ENCODE measurements around the gene LOXL3.

DNA sequence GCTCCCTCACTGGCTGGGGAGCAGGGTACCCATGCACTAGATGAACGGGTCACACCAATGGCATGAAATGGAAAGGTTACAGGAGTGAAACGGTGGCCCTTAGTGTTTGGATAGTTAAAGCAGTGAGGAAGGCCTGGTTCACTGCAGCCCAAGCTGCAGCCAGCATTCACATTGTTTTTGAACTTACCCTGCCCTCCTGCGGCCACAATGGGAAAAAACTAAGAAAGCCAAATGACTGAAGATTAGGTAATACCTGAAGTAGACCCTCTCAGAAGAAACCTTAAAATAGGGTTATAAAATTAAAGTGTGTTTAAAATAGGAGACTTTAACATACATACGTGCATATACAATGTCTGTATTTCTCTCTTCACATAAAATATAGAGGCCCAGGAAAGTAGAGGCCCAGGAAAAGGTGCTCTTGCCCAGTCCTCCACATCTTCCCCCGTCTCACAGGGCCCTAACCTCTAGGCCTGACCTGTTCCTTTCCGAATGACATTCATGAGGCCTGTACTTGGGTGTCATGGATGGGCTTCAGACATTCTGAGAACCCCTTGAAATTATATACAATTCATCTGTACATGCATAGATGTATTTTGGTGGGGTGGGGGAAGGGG lies 34.0 kb upstream of the LOXL3 start:
- TF ChIP-seq, protein P1, sequence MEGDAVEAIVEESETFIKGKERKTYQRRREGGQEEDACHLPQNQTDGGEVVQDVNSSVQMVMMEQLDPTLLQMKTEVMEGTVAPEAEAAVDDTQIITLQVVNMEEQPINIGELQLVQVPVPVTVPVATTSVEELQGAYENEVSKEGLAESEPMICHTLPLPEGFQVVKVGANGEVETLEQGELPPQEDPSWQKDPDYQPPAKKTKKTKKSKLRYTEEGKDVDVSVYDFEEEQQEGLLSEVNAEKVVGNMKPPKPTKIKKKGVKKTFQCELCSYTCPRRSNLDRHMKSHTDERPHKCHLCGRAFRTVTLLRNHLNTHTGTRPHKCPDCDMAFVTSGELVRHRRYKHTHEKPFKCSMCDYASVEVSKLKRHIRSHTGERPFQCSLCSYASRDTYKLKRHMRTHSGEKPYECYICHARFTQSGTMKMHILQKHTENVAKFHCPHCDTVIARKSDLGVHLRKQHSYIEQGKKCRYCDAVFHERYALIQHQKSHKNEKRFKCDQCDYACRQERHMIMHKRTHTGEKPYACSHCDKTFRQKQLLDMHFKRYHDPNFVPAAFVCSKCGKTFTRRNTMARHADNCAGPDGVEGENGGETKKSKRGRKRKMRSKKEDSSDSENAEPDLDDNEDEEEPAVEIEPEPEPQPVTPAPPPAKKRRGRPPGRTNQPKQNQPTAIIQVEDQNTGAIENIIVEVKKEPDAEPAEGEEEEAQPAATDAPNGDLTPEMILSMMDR (IDR thresholded peaks at IDR 0.05), result peak; percentile 50 to 78 (median 76)
- TF ChIP-seq POLR2A (IDR thresholded peaks at IDR 0.05), result no peak
